Measurements from ENCODE around the gene NAA50.
A peak's percentile ranks its signal among the peaks of the same experiment; 100 is the strongest.

Gene NAA50

GRCh38 chr3:113745756-113746547 lies at the start of gene NAA50:
TSS of gene NAA50 (minus strand) at chr3:113746249. CDS start at chr3:113745949, 300 bp downstream.
- Mint-ChIP-seq H3K27ac (peak within 1 kb of the TSS; percentile 99), H3K4me1 (peaks cover 71% of the 10 kb centered on the region), H3K9me3 (no peaks in the 10 kb centered on the region), H3K27me3 (no peaks in the 10 kb centered on the region), H3K4me3 (peak within 1 kb of the TSS; percentile 97), H3K36me3 (ENCODE audit: low read depth) (peaks cover 39% of the 10 kb centered on the region)
- ATAC-seq (peak; percentile 65), DNase-seq (peak; percentile 96)

DNA sequence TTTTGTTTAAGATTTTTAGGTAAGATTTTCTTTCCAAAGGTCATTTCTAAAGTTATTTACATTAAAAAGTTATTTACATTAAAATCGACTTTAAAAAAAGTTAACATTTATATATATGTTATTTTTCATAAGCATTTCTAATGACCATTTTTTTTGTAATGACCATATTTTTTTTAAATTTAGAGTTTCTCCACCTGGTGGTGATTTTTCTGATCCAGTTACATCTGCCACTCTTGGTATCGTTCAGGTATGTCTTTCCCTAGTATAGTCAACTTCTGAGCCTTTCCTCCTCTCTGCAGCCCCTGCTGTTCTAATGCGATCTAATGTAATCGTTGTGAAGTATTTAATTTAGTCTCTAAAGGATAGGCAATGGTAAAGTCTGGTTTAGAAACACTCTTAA lies 49.6 kb upstream of the NAA50 start:
- no peak overlapping the region for H3K4me3 Mint-ChIP-seq
- ATAC-seq (no peak), DNase-seq (no peak)
- no peak overlapping the region for H3K27ac Mint-ChIP-seq
- H3K27me3 Mint-ChIP-seq = no peaks in the 10 kb centered on the region
- no peaks in the 10 kb centered on the region for H3K9me3 Mint-ChIP-seq
- H3K36me3 Mint-ChIP-seq (ENCODE audit: low read depth) = peaks cover 16% of the 10 kb centered on the region
- H3K4me1 Mint-ChIP-seq = no peaks in the 10 kb centered on the region

- H3K27me3 Mint-ChIP-seq = no peaks in the 10 kb centered on the region
- ATAC-seq (no peak), DNase-seq (no peak)
- peaks cover 18% of the 10 kb centered on the region for H3K36me3 Mint-ChIP-seq (ENCODE audit: low read depth)
- H3K9me3 Mint-ChIP-seq = no peaks in the 10 kb centered on the region
- H3K27ac Mint-ChIP-seq = no peak overlapping the region
- no peak overlapping the region for H3K4me3 Mint-ChIP-seq
- no peaks in the 10 kb centered on the region for H3K4me1 Mint-ChIP-seq
Observed at GRCh38 chr3:113794526-113794925, 48.5 kb upstream of the NAA50 start.

DNA sequence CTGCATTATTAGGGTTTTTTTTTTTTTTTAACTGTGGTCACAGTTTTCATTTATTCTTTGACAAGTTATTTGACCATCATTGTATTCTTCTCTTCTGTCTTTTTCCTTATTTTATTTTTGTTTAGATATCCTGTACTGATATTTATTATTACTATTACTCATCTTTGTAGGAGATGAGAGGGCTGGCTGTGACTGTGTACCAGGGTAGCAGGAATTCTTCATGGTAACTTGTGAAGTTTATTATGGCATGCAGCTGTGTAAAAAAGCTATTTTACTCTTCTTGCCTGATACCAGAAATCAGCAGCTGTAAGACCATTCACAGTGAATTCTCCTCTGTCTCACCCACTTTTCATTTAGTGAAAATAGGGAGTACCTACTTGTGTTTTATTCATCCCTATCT lies 45.3 kb upstream of the NAA50 start:
- DNase-seq (no peak), ATAC-seq (no peak)
- H3K27ac Mint-ChIP-seq = no peak overlapping the region

GRCh38 chr3:113783980-113784379 lies 37.9 kb upstream of the NAA50 start:
- DNase-seq (no peak), ATAC-seq (no peak)
- H3K36me3 Mint-ChIP-seq (ENCODE audit: low read depth) = peaks cover 6% of the 10 kb centered on the region
- no peak overlapping the region for H3K27ac Mint-ChIP-seq
- H3K27me3 Mint-ChIP-seq = no peaks in the 10 kb centered on the region
- H3K4me1 Mint-ChIP-seq = peaks cover 4% of the 10 kb centered on the region
- no peak overlapping the region for H3K4me3 Mint-ChIP-seq
- H3K9me3 Mint-ChIP-seq = no peaks in the 10 kb centered on the region

More for the DNA sequence above, 45.3 kb upstream of the NAA50 start:
- Mint-ChIP-seq H3K4me1 (no peaks in the 10 kb centered on the region), H3K9me3 (no peaks in the 10 kb centered on the region), H3K27me3 (no peaks in the 10 kb centered on the region), H3K4me3 (no peak overlapping the region), H3K36me3 (ENCODE audit: low read depth) (peaks cover 15% of the 10 kb centered on the region)

GRCh38 chr3:113783463-113783862 lies 37.4 kb upstream of the NAA50 start:
- H3K36me3 Mint-ChIP-seq (ENCODE audit: low read depth) = peaks cover 6% of the 10 kb centered on the region
- H3K27me3 Mint-ChIP-seq = no peaks in the 10 kb centered on the region
- no peak for ATAC-seq
- no peak for DNase-seq
- no peak overlapping the region for H3K27ac Mint-ChIP-seq
- no peak overlapping the region for H3K4me3 Mint-ChIP-seq
- H3K4me1 Mint-ChIP-seq = peaks cover 4% of the 10 kb centered on the region
- H3K9me3 Mint-ChIP-seq = no peaks in the 10 kb centered on the region

- no peaks in the 10 kb centered on the region for H3K4me1 Mint-ChIP-seq
- H3K27me3 Mint-ChIP-seq = no peaks in the 10 kb centered on the region
- ATAC-seq (no peak), DNase-seq (no peak)
- H3K9me3 Mint-ChIP-seq = no peaks in the 10 kb centered on the region
- H3K36me3 Mint-ChIP-seq (ENCODE audit: low read depth) = peaks cover 5% of the 10 kb centered on the region
- no peak overlapping the region for H3K27ac Mint-ChIP-seq
- no peak overlapping the region for H3K4me3 Mint-ChIP-seq
Observed at GRCh38 chr3:113776564-113776963, 30.5 kb upstream of the NAA50 start.

- ATAC-seq (no peak), DNase-seq (no peak)
- Mint-ChIP-seq H3K9me3 (no peaks in the 10 kb centered on the region), H3K27ac (no peak overlapping the region), H3K36me3 (ENCODE audit: low read depth) (peaks cover 5% of the 10 kb centered on the region), H3K27me3 (no peaks in the 10 kb centered on the region), H3K4me1 (no peaks in the 10 kb centered on the region), H3K4me3 (no peak overlapping the region)
Observed at GRCh38 chr3:113775516-113775915, 29.5 kb upstream of the NAA50 start.

DNA sequence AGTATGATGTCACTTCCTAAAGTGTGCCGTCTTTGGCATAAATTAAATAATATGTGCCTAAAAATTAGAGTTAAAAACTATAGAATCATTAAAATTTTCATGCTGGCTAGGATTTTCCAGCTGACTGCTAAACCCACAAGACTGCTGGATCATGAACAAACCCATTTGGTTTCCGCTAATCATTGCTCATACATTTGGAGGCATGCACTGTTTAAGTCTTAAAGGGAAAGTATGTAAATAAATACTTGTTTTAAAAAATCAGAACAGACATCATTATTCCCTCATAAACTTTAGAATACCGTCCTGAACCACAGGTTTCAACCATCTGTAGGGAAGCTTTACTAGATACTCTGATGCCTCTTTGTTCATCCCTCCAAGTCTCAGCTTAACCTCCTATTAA lies 27.3 kb upstream of the NAA50 start:
- H3K36me3 Mint-ChIP-seq (ENCODE audit: low read depth) = no peaks in the 10 kb centered on the region
- H3K4me3 Mint-ChIP-seq = no peak overlapping the region
- no peaks in the 10 kb centered on the region for H3K27me3 Mint-ChIP-seq
- no peaks in the 10 kb centered on the region for H3K9me3 Mint-ChIP-seq
- ATAC-seq = no peak
- no peak overlapping the region for H3K27ac Mint-ChIP-seq
- DNase-seq = no peak
- H3K4me1 Mint-ChIP-seq = peaks cover 4% of the 10 kb centered on the region

- Mint-ChIP-seq H3K4me1 (peaks cover 4% of the 10 kb centered on the region), H3K9me3 (no peaks in the 10 kb centered on the region), H3K4me3 (no peak overlapping the region), H3K27ac (no peak overlapping the region), H3K27me3 (no peaks in the 10 kb centered on the region), H3K36me3 (ENCODE audit: low read depth) (no peaks in the 10 kb centered on the region)
- ATAC-seq (no peak), DNase-seq (no peak)
Observed at GRCh38 chr3:113771993-113772392, 25.9 kb upstream of the NAA50 start.

DNA sequence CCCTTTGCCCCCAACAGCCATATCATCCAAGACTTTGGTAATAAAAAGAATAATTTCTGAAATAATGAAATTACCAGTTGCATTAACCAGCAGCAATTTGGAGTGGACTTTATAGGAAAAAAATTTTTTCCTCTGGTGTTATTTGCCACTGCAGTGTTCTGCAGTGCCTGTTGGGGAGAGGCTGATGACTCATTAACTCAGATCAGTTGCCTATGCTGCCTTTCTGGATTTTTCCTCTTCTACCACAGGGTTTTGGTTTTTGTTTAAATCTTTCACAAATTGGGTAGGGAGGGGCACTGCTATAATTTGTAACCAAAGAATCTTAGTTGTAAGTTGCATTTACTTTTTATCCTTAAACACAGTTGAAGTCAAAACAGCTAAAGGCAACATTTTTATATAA lies 23.5 kb upstream of the NAA50 start:
- H3K9me3 Mint-ChIP-seq = no peaks in the 10 kb centered on the region
- ATAC-seq (no peak), DNase-seq (no peak)
- H3K4me3 Mint-ChIP-seq = no peak overlapping the region
- no peak overlapping the region for H3K27ac Mint-ChIP-seq
- peaks cover 4% of the 10 kb centered on the region for H3K4me1 Mint-ChIP-seq
- H3K36me3 Mint-ChIP-seq (ENCODE audit: low read depth) = no peaks in the 10 kb centered on the region
- no peaks in the 10 kb centered on the region for H3K27me3 Mint-ChIP-seq

- Mint-ChIP-seq H3K27me3 (no peaks in the 10 kb centered on the region), H3K27ac (no peak overlapping the region), H3K36me3 (ENCODE audit: low read depth) (no peaks in the 10 kb centered on the region), H3K9me3 (no peaks in the 10 kb centered on the region), H3K4me1 (peaks cover 4% of the 10 kb centered on the region), H3K4me3 (no peak overlapping the region)
- DNase-seq (no peak), ATAC-seq (no peak)
Observed at GRCh38 chr3:113764698-113765097, 18.6 kb upstream of the NAA50 start.

- H3K27ac Mint-ChIP-seq = peak overlapping the region; percentile 51
- no peak overlapping the region for H3K4me3 Mint-ChIP-seq
- peak; percentile 65 for ATAC-seq
- peaks cover 12% of the 10 kb centered on the region for H3K36me3 Mint-ChIP-seq (ENCODE audit: low read depth)
- peaks cover 12% of the 10 kb centered on the region for H3K4me1 Mint-ChIP-seq
- H3K9me3 Mint-ChIP-seq = peaks cover 9% of the 10 kb centered on the region
- no peak for DNase-seq
- H3K27me3 Mint-ChIP-seq = no peaks in the 10 kb centered on the region
Observed at GRCh38 chr3:113758389-113759024, 12.5 kb upstream of the NAA50 start.

DNA sequence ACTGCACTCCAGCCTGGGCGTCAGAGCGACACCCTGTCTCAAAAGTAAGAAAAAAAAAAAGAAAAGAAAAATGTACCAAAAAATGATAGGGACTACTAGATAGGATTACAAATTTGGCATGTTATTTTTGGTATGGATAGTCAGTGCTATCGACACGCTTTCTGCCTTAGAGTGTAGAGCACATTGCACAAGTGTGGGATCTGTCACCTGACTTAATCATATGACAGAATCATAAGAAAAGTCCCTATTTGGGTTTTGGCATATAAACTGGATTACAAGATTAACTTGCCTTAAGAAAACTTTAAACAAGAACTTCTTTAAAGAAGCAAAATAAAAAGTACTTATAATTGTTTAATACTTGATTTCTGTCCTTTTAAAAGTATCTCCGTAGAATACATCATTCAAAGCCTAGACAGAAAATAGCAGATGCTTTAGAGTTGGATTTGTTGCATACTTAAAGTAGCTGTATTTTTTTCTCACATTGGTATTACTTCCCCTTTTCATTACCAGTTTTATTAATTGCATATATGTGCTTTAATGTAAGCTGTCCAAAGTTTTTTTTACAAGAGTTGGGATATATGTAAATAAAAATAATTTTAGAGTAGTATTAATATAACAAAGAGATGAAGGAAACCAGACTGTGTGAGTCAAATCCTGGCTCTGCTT lies 8.6 kb upstream of the NAA50 start:
- no peak overlapping the region for H3K4me3 Mint-ChIP-seq
- DNase-seq (no peak), ATAC-seq (no peak)
- peaks cover 14% of the 10 kb centered on the region for H3K36me3 Mint-ChIP-seq (ENCODE audit: low read depth)
- no peaks in the 10 kb centered on the region for H3K27me3 Mint-ChIP-seq
- H3K27ac Mint-ChIP-seq = no peak overlapping the region
- peaks cover 9% of the 10 kb centered on the region for H3K9me3 Mint-ChIP-seq
- H3K4me1 Mint-ChIP-seq = peaks cover 19% of the 10 kb centered on the region

Data from activated naive CD8-positive, alpha-beta T cell treated with anti-CD3 and anti-CD28 coated beads, Interleukin-2, amount 50 U/mL, for 24 hours (primary cell).